Nephron progenitor cell (in vitro differentiated cells): ENCODE measurements around the gene IL11.
A peak's percentile ranks its signal among the peaks of the same experiment; 100 is the strongest.

Source experiments
- DNase-seq: peaks from one replicate; pipeline ENCODE4 v3.0.0; 2021
- H3K27ac Mint-ChIP-seq: 2 replicates; pipeline ENCODE4 v1.8.0; 2021; ENCODE audit warnings: mild to moderate bottlenecking, moderate library complexity, mixed read lengths
- H3K27me3 Mint-ChIP-seq: 2 replicates; pipeline ENCODE4 v1.8.0; 2021; ENCODE audit warnings: mild to moderate bottlenecking, low read depth, mixed read lengths; ENCODE audit not compliant: poor library complexity
- H3K36me3 Mint-ChIP-seq: 2 replicates; pipeline ENCODE4 v1.8.0; 2021; ENCODE audit warnings: low read depth, mixed read lengths
- H3K4me1 Mint-ChIP-seq: 2 replicates; pipeline ENCODE4 v1.8.0; 2021; ENCODE audit warnings: mixed read lengths
- H3K4me3 Mint-ChIP-seq: 2 replicates; pipeline ENCODE4 v1.8.0; 2021; ENCODE audit warnings: mild to moderate bottlenecking, moderate library complexity, mixed read lengths
- H3K9me3 Mint-ChIP-seq: 2 replicates; pipeline ENCODE4 v1.8.0; 2021; ENCODE audit warnings: mild to moderate bottlenecking, moderate library complexity, mixed read lengths
- TF ChIP-seq, protein P1 (sequence below): fragments of 200-600 bp; sonication (generic); IDR thresholded peaks from 2 replicates; pipeline ENCODE4 v1.5.0; 2021; ENCODE audit warnings: antibody characterized with exemption

IL11 gene

DNA sequence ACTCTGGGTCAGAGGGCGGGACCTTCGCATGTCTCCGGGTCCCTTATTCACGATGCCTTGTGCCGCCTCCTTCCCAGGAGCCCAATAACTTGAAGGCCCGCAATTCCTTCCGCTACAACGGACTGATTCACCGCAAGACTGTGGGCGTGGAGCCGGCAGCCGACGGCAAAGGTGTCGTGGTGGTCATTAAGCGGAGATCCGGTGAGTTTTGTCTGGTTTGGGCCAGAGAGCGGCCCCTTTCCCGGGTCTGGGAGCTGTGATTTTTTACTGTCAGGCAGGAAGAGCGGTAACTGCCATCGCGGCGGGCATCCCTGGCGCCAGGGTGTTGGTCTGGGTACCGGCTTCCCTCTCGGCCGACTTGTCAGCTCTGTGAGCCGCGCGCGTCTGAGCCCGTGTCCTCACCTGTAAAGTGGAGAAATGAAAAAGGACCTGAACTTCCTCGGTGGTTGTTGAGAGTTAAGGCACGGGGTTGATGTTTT lies 16.3 kb upstream of the IL11 start:
- peaks cover 33% of the 10 kb centered on the region for H3K36me3 Mint-ChIP-seq
- DNase-seq, result peak; percentile 54
- peak overlapping the region; percentile 98 for H3K27ac Mint-ChIP-seq
- H3K4me1 Mint-ChIP-seq, result peaks cover 60% of the 10 kb centered on the region
- peaks cover 7% of the 10 kb centered on the region for H3K27me3 Mint-ChIP-seq
- TF ChIP-seq, protein P1, sequence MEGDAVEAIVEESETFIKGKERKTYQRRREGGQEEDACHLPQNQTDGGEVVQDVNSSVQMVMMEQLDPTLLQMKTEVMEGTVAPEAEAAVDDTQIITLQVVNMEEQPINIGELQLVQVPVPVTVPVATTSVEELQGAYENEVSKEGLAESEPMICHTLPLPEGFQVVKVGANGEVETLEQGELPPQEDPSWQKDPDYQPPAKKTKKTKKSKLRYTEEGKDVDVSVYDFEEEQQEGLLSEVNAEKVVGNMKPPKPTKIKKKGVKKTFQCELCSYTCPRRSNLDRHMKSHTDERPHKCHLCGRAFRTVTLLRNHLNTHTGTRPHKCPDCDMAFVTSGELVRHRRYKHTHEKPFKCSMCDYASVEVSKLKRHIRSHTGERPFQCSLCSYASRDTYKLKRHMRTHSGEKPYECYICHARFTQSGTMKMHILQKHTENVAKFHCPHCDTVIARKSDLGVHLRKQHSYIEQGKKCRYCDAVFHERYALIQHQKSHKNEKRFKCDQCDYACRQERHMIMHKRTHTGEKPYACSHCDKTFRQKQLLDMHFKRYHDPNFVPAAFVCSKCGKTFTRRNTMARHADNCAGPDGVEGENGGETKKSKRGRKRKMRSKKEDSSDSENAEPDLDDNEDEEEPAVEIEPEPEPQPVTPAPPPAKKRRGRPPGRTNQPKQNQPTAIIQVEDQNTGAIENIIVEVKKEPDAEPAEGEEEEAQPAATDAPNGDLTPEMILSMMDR, result no peak
- peak overlapping the region; percentile 100 for H3K4me3 Mint-ChIP-seq
- H3K9me3 Mint-ChIP-seq, result peaks cover 10% of the 10 kb centered on the region

DNA sequence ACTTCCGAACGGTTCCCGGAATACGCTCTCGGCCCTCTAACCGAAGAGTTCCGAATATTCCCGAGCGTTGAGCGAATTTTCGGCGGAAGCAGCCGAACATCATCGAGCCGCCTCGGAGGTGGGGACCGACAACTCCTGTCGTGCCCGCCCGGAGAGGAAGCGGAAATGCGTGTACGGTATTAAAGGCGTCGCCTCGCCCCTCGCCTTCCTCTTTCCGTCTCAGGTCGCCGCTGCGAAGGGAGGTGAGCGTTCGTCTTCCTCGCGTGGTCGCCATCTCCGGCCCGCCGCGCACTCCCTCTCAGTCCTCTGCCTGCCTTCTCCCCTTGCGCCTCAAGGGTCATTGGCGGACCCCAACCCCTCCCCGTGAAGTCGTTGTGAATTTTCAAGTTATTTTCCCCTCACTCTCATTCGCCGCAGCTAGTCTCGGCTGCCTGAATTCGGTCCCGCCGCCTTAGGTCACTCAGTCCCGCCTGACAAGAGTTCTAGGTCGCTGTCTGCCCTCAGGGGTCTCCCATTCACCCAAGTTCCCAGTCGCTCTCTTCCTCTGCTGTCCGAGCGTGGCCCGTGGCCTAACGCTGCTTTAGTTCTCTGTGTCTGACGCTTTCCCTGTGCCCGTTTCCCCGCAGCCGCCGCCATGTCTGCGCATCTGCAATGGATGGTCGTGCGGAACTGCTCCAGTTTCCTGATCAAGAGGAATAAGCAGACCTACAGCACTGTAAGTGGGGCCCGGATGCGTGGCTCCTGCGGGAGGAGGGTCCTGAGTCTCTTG lies 15.6 kb upstream of the IL11 start, which contains the start of gene RPL28:
RPL28 (plus strand) TSS at position 209 of the 769 bp plus-strand sequence; CDS start at position 635, 426 bp downstream.
- peak; percentile 97 for DNase-seq
- peaks cover 32% of the 10 kb centered on the region for H3K36me3 Mint-ChIP-seq
- peak within 1 kb of the TSS; percentile 98 for H3K27ac Mint-ChIP-seq

DNA sequence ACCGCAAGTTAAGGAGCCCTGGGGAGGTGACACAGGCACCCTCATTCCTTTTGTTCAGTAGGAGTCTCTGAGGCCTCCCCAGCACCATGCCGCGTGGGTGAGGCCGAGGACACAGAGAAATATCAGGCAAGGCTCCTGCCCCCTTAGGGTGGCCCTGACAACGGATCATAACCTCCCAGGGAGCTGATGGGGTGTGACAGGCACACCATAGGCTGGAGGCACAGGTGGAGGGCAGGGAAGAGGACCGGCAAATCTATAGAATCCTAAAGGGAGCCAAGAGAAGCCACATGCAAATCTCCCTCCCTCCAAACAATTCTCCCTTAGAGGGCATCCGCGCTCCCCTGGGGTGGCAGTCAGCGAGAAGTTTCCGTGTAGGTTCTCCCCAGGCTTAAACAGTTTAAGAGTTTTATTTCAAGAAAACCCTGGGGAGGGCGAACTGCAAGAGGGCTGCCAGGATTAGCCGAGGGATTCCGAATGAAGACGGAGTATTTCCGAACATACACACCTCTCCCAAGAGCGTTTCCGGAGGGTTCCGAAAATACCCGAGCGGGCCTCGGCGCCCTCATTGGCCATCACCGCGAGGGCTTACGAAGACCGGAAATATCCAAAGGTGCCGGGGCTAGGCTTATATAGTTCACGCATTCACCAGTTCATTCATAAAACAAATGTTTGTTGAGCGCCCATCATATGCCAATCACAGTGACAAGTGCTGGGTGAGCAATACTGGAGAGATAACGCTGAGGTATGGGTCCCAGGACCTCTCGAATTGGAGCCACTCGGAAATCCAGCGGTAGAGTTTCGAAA lies 14.9 kb upstream of the IL11 start:
- peak overlapping the region; percentile 97 for H3K27ac Mint-ChIP-seq
- peaks cover 10% of the 10 kb centered on the region for H3K9me3 Mint-ChIP-seq
- TF ChIP-seq, protein P1, result no peak
- H3K36me3 Mint-ChIP-seq, result peaks cover 26% of the 10 kb centered on the region
- H3K27me3 Mint-ChIP-seq, result peaks cover 7% of the 10 kb centered on the region
- H3K4me3 Mint-ChIP-seq, result peak overlapping the region; percentile 100
- peaks cover 50% of the 10 kb centered on the region for H3K4me1 Mint-ChIP-seq
- peak; percentile 98 for DNase-seq

More for the DNA sequence above, 15.6 kb upstream of the IL11 start, which contains the start of gene RPL28:
- Mint-ChIP-seq H3K27me3 (peaks cover 7% of the 10 kb centered on the region), H3K4me3 (peak within 1 kb of the TSS; percentile 100), H3K4me1 (peaks cover 57% of the 10 kb centered on the region), H3K9me3 (peaks cover 10% of the 10 kb centered on the region)
- TF ChIP-seq, protein P1, result no peak

DNA sequence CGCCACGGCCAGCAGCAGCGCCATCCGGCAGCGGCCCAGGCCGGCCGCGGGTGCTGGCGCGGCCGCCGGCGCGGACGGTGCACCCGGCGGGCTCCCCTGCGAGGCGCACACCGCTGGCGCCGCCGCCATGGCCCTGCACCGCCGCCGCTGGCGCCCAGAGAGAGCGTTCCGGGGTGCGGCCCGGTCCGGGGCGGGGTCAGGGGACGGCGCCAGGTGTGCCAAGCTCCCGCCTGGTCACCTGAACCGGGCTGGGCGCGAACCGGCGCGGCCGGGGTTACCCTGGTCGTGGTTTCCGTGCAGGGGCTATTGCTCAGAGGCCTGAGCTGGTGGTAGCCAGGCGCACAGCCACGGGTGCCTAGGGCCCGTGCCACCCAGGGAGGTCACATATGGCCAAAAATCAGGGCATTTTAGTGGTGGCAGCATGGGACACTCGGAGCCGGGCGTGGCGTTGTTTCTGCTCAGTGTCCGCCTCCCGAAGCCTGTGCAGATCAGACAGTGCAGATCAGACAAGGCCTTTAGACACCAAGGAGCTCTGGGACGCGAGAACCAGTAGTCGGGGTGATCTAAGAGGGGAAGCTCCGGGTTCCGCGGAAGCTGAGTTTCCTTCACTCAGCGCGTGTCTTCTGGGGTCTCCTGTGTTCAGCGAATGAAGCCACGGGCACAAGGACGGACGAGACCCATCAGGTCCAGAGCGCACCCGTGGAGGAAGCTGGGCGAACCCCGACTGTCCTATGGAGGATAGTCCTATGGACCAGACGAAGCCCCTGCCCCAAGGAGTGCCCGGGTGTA lies 14.1 kb upstream of the IL11 start, which contains the start of gene TMEM238:
TMEM238 (minus strand) TSS at position 162 of the 789 bp plus-strand sequence; CDS start at position 129, 33 bp downstream.
- Mint-ChIP-seq H3K27ac (peak within 1 kb of the TSS; percentile 97), H3K36me3 (peaks cover 20% of the 10 kb centered on the region), H3K4me1 (peaks cover 43% of the 10 kb centered on the region), H3K27me3 (peaks cover 14% of the 10 kb centered on the region), H3K4me3 (peak within 1 kb of the TSS; percentile 100), H3K9me3 (peaks cover 10% of the 10 kb centered on the region)
- DNase-seq, result no peak
- TF ChIP-seq, protein P1, result no peak

DNA sequence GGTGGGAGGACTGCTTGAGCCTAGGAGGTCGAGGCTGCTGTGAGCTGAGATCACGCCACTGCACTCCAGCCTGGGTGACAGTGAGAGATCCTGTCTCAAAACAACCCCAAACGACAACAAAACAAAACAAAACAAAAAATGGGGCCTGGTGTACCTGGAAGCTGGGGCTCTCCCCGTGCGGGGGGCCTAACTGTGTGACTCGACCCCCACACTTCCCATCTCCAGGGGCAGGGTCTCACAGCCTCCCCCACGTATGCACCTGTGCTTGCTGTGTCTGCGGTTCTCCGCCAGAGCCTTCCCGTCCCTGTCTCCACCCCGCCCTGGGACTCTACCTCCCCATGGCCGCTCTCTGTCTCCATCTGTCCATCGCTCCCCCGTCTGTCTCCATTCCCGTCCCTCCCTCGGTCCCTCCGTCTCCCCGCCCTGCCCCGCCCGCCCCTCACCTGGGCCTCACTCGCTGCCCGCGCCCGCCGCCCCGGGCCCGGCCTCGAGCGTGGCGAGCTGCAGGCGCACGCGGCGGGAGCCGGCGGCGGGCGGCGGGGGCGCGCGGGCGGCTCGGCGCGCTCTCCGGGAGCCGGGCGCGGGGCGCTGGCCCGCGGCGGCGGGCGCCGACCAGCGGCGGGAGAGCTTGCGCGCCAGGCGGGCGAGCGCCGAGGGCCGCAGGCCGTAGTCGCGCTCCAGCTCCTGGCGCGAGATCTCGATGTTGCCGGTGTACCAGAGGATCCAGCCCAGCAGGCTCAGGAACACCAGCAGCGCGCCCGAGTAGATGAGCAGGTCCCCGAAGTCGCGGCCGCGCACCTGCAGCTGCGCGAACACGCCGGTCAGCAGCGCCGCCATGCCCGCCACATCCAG lies 13.2 kb upstream of the IL11 start:
- peaks cover 10% of the 10 kb centered on the region for H3K9me3 Mint-ChIP-seq
- H3K4me1 Mint-ChIP-seq, result peaks cover 36% of the 10 kb centered on the region
- peak overlapping the region; percentile 76 for H3K4me3 Mint-ChIP-seq
- H3K27me3 Mint-ChIP-seq, result peaks cover 20% of the 10 kb centered on the region
- peak; percentile 72 for DNase-seq
- TF ChIP-seq, protein P1, result no peak
- no peak overlapping the region for H3K27ac Mint-ChIP-seq
- peaks cover 13% of the 10 kb centered on the region for H3K36me3 Mint-ChIP-seq
